ENCODE measurements around the gene JAM3. TPM values are rescaled to one million over a fixed set of nuclear protein-coding genes. Genes with fewer than 3 reads are reported as not detected.

The JAM3 gene
- polyA plus RNA-seq, 1 donor, result 15.7 TPM

DNA sequence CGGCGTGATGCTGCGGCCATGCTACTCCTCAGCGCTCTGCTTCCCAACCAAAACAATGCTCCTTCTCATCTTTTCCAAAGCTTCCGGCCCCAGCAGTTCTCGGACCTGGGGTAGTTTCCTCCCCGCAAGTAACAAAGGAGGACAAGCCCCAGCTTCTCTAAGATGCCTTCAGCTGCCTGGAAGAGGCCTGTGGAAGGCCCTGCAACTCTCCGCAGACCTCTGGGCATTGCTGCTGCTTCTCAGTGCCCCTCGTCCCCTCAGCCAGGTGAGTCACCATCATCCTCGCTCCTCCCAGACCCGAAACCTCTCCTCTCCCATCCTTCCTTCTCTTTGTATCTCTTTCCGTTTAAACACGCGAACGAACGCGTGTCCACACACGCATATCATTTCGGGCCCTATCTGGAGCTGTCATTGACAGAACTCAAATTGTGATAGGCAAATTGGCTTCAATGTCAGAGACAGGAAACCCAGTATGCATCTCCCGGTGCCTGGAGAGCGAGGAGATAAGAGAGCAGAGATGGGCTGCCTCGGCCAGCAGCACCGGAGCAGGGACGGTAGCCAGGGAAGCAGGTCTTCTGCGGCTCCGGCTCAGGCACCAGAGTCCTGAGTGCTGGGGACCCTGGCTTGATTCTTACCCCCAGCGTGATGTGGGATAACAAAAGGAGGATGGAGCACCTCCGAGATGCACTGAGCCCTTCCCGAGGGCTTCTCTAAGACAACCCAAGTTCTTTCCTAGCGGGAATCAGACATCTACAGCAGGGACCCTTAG, 22.0 kb upstream of the JAM3 start:
- DNase-seq, result no peak
- Histone ChIP-seq H3K9me3 (ENCODE audit: control insufficient read depth, low read depth, low read length) (no peaks in the 10 kb centered on the region), H3K4me1 (ENCODE audit: control insufficient read depth, insufficient read depth, low read length) (peaks cover under 1% of the 10 kb centered on the region), H3K36me3 (ENCODE audit: control insufficient read depth, insufficient read depth, low read length) (no peaks in the 10 kb centered on the region), H3K4me3 (ENCODE audit: low read length) (no peak overlapping the region), H3K27me3 (ENCODE audit: control insufficient read depth, insufficient read depth, low read length) (peaks cover 43% of the 10 kb centered on the region), H3K27ac (ENCODE audit: low read length) (no peak overlapping the region)
- WGBS (ENCODE audit: insufficient coverage, low lambda C conversion rate), result 100% methylated on average over 3 of the region's 30 CpGs

DNA sequence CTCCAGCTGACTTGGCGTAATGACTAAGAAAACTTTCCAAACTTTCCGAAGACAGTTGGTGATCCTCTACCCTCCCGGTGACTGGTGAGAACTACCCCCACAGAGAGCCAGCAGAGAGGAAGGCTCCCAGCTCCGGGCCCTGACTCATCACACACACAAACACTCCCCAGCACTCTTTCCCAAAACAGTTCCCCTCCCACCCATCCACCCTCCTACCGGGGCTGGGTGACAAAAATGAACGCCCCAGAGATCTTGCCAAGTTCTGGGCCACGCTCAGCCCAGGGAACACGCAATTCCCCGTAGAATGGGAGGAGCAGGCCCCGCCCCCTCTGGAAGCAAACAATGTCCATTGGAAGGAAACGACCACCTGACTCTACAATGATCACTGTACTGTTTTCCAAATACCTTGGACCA, 21.3 kb upstream of the JAM3 start:
- H3K27ac ChIP-seq (ENCODE audit: low read length), result no peak overlapping the region
- peaks cover 43% of the 10 kb centered on the region for H3K27me3 ChIP-seq (ENCODE audit: control insufficient read depth, insufficient read depth, low read length)
- DNase-seq, result no peak

DNA sequence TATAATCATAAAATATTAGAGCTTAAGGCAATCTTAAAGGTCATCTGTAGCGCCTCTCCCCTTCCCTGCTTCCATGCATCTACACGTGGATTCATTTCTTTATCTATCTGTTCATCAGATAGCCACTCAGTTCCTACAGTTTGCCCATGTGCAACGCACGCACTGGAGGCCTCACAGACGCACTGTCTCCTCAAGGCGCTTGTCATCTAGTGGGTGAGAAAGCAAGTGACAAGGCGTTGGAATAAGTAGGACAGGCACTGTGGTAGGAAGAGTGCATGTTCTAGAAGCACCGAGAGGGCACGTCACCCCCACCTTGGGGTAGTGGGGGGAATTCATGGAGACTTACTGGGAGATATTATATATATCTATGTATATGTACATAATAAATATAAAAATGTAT, 20.8 kb upstream of the JAM3 start:
- no peaks in the 10 kb centered on the region for H3K4me1 ChIP-seq (ENCODE audit: control insufficient read depth, insufficient read depth, low read length)
- H3K27ac ChIP-seq (ENCODE audit: low read length), result no peak overlapping the region
- WGBS (ENCODE audit: insufficient coverage, low lambda C conversion rate), result 83% methylated on average over 1 of the region's 9 CpGs
- H3K36me3 ChIP-seq (ENCODE audit: control insufficient read depth, insufficient read depth, low read length), result no peaks in the 10 kb centered on the region
- no peaks in the 10 kb centered on the region for H3K9me3 ChIP-seq (ENCODE audit: control insufficient read depth, low read depth, low read length)
- H3K4me3 ChIP-seq (ENCODE audit: low read length), result no peak overlapping the region
- H3K27me3 ChIP-seq (ENCODE audit: control insufficient read depth, insufficient read depth, low read length), result peaks cover 45% of the 10 kb centered on the region
- no peak for DNase-seq

More for the DNA sequence above, 21.3 kb upstream of the JAM3 start:
- no CpG with 5 or more reads among the region's 11 CpGs for WGBS (ENCODE audit: insufficient coverage, low lambda C conversion rate)
- Histone ChIP-seq H3K4me1 (ENCODE audit: control insufficient read depth, insufficient read depth, low read length) (no peaks in the 10 kb centered on the region), H3K9me3 (ENCODE audit: control insufficient read depth, low read depth, low read length) (no peaks in the 10 kb centered on the region), H3K36me3 (ENCODE audit: control insufficient read depth, insufficient read depth, low read length) (no peaks in the 10 kb centered on the region), H3K4me3 (ENCODE audit: low read length) (no peak overlapping the region)

DNA sequence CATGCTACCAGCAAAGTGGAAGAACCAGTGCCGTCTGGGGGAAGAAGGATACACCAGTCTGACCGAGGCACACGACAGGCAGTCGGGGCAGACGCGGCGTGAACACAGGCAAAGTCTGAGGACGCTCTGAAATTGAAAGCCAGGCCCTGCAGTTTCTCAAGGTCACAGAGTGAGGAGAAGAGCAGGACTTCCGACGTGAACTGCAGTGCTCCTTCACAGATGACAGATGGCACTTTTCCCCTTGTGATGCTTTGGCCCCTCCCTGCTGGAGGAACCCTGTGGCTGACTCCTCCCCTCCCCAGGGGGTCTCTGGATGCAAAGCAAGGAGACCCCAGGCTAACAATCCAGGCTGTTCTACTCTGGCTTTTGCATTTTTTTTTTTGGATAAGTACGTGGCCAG, 19.6 kb upstream of the JAM3 start:
- no peak overlapping the region for H3K27ac ChIP-seq (ENCODE audit: low read length)
- no peaks in the 10 kb centered on the region for H3K4me1 ChIP-seq (ENCODE audit: control insufficient read depth, insufficient read depth, low read length)
- no peaks in the 10 kb centered on the region for H3K36me3 ChIP-seq (ENCODE audit: control insufficient read depth, insufficient read depth, low read length)
- no peak for DNase-seq
- H3K27me3 ChIP-seq (ENCODE audit: control insufficient read depth, insufficient read depth, low read length), result peaks cover 44% of the 10 kb centered on the region
- no peaks in the 10 kb centered on the region for H3K9me3 ChIP-seq (ENCODE audit: control insufficient read depth, low read depth, low read length)
- no CpG with 5 or more reads among the region's 11 CpGs for WGBS (ENCODE audit: insufficient coverage, low lambda C conversion rate)
- no peak overlapping the region for H3K4me3 ChIP-seq (ENCODE audit: low read length)

DNA sequence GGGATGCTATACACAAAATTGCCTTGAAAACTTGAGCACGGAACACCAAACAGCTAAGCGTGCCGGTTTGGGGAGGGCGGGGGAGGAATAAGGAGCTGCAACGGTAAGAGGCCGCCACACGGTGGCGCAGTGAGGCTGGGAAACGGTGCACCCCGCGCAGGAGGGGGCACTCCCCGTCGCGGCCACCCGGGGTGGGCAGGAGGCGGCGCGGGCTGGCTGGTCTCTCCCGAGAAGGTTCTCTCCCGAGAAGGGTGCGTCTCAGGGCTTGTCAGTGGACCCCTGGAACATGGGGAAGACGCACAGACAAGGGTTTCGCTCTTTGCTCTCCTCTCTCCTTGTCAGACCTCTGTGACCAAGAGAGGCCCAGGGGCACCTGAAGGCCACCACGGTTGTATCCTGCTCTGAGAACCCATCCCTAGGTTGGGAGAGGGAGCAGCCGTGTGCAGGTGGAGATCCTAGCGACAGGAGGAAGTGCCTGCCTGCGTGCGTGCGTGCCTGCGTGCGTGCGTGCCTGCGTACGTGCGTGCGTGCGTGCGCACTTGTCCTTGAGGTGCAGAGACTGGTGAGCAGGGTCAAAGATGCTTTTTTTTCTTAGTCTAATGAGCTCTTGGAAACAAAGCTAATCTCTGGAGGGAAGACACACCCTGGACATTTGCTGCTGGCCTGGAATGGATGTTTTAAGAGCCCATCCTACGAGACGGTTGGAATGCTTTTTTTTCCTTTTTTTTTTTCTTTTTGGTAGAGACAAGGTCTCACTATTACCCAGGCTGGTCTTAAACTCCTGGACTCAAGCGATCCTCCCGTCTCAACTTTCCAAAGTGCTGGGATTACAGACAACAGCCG, 18.1 kb upstream of the JAM3 start:
- Histone ChIP-seq H3K4me3 (ENCODE audit: low read length) (peak overlapping the region; percentile 49), H3K9me3 (ENCODE audit: control insufficient read depth, low read depth, low read length) (no peaks in the 10 kb centered on the region), H3K27me3 (ENCODE audit: control insufficient read depth, insufficient read depth, low read length) (peaks cover 37% of the 10 kb centered on the region), H3K27ac (ENCODE audit: low read length) (peak overlapping the region; percentile 88), H3K36me3 (ENCODE audit: control insufficient read depth, insufficient read depth, low read length) (no peaks in the 10 kb centered on the region), H3K4me1 (ENCODE audit: control insufficient read depth, insufficient read depth, low read length) (no peaks in the 10 kb centered on the region)
- DNase-seq, result peak; percentile 75 to 87
- no CpG with 5 or more reads among the region's 43 CpGs for WGBS (ENCODE audit: insufficient coverage, low lambda C conversion rate)

DNA sequence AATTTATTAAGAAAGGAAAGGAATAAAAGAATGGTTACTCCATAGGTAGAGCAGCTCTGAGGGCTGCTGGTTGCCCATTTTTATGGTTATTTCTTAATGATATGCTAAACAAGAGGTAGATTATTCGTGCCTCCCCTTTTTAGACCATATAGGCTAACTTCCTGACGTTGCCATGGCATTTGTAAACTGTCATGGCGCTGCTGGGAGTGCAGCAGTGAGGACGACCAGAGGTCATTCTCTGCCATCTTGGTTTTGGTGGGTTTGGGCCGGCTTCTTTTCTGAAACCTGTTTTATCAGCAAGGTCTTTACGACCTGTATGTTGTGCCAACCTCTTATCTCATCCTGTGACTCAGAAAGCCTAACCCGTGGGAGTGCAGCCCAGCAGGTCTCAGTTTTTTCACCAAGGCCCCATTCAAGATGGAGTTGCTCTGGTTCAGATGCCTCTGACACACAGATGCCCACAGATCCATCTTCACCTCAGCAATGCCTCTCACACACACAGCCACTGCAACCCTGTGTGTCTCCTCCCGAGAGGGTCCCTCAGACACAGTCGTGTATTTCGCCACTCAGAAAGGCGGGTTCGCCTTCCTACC, 16.4 kb upstream of the JAM3 start:
- no peaks in the 10 kb centered on the region for H3K4me1 ChIP-seq (ENCODE audit: control insufficient read depth, insufficient read depth, low read length)
- no peak for DNase-seq
- peaks cover 19% of the 10 kb centered on the region for H3K27me3 ChIP-seq (ENCODE audit: control insufficient read depth, insufficient read depth, low read length)
- WGBS (ENCODE audit: insufficient coverage, low lambda C conversion rate), result 80% methylated on average over 1 of the region's 12 CpGs
- H3K36me3 ChIP-seq (ENCODE audit: control insufficient read depth, insufficient read depth, low read length), result no peaks in the 10 kb centered on the region
- no peaks in the 10 kb centered on the region for H3K9me3 ChIP-seq (ENCODE audit: control insufficient read depth, low read depth, low read length)
- H3K4me3 ChIP-seq (ENCODE audit: low read length), result no peak overlapping the region
- H3K27ac ChIP-seq (ENCODE audit: low read length), result no peak overlapping the region

GRCh38 chr11:134052988-134053945, 15.6 kb upstream of the JAM3 start:
- Histone ChIP-seq H3K27ac (ENCODE audit: low read length) (no peak overlapping the region), H3K9me3 (ENCODE audit: control insufficient read depth, low read depth, low read length) (no peaks in the 10 kb centered on the region), H3K36me3 (ENCODE audit: control insufficient read depth, insufficient read depth, low read length) (no peaks in the 10 kb centered on the region), H3K4me3 (ENCODE audit: low read length) (no peak overlapping the region), H3K4me1 (ENCODE audit: control insufficient read depth, insufficient read depth, low read length) (no peaks in the 10 kb centered on the region), H3K27me3 (ENCODE audit: control insufficient read depth, insufficient read depth, low read length) (peaks cover 14% of the 10 kb centered on the region)
- no peak for DNase-seq
- 70% methylated on average over 6 of the region's 26 CpGs for WGBS (ENCODE audit: insufficient coverage, low lambda C conversion rate)

DNA sequence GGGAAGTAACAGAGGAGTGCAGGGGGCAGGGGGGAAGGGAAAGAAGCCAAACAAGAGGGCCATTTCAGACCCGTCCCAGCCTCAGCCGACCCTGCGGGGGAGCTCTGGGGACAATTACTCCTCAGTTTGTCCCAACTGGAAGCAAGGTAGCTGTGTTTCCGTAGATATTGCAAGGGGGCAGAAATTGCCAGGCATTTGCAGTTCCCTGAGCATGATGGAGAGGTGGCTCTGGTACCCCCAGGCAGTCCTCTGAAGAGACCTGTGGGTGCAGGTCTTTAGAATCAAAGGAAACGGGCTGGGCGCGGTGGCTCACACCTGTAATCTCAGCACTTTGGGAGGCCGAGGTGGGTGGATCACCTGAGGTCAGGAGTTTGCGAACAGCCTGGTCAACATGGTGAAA, 13.8 kb upstream of the JAM3 start:
- peaks cover 5% of the 10 kb centered on the region for H3K27me3 ChIP-seq (ENCODE audit: control insufficient read depth, insufficient read depth, low read length)
- no CpG with 5 or more reads among the region's 9 CpGs for WGBS (ENCODE audit: insufficient coverage, low lambda C conversion rate)
- no peaks in the 10 kb centered on the region for H3K36me3 ChIP-seq (ENCODE audit: control insufficient read depth, insufficient read depth, low read length)
- no peaks in the 10 kb centered on the region for H3K9me3 ChIP-seq (ENCODE audit: control insufficient read depth, low read depth, low read length)
- DNase-seq, result no peak
- H3K4me3 ChIP-seq (ENCODE audit: low read length), result no peak overlapping the region
- H3K27ac ChIP-seq (ENCODE audit: low read length), result no peak overlapping the region
- H3K4me1 ChIP-seq (ENCODE audit: control insufficient read depth, insufficient read depth, low read length), result no peaks in the 10 kb centered on the region

DNA sequence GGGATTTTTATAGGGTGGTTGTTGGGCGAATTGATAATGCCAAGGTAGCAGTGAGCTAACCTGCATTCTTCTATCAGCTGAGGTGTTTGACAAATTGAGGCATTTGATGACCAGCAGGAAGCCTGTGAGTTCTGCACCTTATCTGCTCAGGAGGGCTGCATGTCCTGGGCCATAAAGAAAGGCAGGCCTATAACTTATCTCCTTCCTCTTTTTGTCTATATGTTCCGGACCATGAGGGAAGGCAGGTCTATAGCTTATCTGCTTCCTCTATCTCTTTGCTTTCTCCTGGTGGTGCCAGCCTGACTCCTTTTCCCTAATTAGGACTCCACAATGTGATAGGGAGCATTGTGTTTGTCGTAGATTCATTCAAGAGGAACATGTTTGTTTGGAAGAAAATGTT, 8.6 kb upstream of the JAM3 start:
- Histone ChIP-seq H3K4me1 (ENCODE audit: control insufficient read depth, insufficient read depth, low read length) (no peaks in the 10 kb centered on the region), H3K9me3 (ENCODE audit: control insufficient read depth, low read depth, low read length) (no peaks in the 10 kb centered on the region), H3K36me3 (ENCODE audit: control insufficient read depth, insufficient read depth, low read length) (no peaks in the 10 kb centered on the region), H3K27ac (ENCODE audit: low read length) (no peak overlapping the region), H3K27me3 (ENCODE audit: control insufficient read depth, insufficient read depth, low read length) (peaks cover 12% of the 10 kb centered on the region), H3K4me3 (ENCODE audit: low read length) (no peak overlapping the region)
- DNase-seq, result no peak
- WGBS (ENCODE audit: insufficient coverage, low lambda C conversion rate), result 20% methylated on average over 1 of the region's 3 CpGs

Measured in large intestine (tissue), 3 donors.